ENCODE measurements around the gene TREH.
"Not testable (repeated sequence)": the region's sequence is repeated elsewhere in the genome, so short reads cannot be mapped to it uniquely, and the experiment has no call there.

DNA sequence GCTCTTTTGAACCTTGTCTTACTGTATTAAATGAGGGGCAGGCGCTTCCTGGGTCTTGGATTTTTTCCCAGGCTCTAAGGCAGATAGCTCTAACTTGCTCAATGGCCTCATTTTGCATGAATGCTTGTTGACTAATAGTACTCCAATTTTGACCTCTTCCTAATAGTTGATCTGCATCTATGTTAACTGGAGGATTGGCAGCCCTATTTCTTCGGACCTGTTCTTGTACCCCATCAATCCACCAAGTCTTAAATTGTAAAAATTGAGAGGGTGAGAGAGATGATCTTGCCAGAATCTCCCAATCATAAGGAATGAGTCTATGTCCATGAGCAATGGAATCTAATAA, 48.2 kb upstream of the TREH start:
- TF ChIP-seq POLR2AphosphoS5 (IDR thresholded peaks at IDR 0.05); EP300 (conservative IDR thresholded peaks at IDR 0.05; ENCODE audit: poor library complexity, severe bottlenecking); EZH2 (IDR thresholded peaks at IDR 0.05; ENCODE audit: borderline replicate concordance, insufficient read depth, low read length, poor library complexity, severe bottlenecking); RAD21 (conservative IDR thresholded peaks at IDR 0.05); TAF1 (IDR thresholded peaks at IDR 0.05; ENCODE audit: low read depth): not testable (repeated sequence)
- TF ChIP-seq, protein P1, sequence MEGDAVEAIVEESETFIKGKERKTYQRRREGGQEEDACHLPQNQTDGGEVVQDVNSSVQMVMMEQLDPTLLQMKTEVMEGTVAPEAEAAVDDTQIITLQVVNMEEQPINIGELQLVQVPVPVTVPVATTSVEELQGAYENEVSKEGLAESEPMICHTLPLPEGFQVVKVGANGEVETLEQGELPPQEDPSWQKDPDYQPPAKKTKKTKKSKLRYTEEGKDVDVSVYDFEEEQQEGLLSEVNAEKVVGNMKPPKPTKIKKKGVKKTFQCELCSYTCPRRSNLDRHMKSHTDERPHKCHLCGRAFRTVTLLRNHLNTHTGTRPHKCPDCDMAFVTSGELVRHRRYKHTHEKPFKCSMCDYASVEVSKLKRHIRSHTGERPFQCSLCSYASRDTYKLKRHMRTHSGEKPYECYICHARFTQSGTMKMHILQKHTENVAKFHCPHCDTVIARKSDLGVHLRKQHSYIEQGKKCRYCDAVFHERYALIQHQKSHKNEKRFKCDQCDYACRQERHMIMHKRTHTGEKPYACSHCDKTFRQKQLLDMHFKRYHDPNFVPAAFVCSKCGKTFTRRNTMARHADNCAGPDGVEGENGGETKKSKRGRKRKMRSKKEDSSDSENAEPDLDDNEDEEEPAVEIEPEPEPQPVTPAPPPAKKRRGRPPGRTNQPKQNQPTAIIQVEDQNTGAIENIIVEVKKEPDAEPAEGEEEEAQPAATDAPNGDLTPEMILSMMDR (IDR thresholded peaks at IDR 0.05; ENCODE audit: poor library complexity, severe bottlenecking) = not testable (repeated sequence)
- TF ChIP-seq, protein P2, sequence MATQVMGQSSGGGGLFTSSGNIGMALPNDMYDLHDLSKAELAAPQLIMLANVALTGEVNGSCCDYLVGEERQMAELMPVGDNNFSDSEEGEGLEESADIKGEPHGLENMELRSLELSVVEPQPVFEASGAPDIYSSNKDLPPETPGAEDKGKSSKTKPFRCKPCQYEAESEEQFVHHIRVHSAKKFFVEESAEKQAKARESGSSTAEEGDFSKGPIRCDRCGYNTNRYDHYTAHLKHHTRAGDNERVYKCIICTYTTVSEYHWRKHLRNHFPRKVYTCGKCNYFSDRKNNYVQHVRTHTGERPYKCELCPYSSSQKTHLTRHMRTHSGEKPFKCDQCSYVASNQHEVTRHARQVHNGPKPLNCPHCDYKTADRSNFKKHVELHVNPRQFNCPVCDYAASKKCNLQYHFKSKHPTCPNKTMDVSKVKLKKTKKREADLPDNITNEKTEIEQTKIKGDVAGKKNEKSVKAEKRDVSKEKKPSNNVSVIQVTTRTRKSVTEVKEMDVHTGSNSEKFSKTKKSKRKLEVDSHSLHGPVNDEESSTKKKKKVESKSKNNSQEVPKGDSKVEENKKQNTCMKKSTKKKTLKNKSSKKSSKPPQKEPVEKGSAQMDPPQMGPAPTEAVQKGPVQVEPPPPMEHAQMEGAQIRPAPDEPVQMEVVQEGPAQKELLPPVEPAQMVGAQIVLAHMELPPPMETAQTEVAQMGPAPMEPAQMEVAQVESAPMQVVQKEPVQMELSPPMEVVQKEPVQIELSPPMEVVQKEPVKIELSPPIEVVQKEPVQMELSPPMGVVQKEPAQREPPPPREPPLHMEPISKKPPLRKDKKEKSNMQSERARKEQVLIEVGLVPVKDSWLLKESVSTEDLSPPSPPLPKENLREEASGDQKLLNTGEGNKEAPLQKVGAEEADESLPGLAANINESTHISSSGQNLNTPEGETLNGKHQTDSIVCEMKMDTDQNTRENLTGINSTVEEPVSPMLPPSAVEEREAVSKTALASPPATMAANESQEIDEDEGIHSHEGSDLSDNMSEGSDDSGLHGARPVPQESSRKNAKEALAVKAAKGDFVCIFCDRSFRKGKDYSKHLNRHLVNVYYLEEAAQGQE (IDR thresholded peaks at IDR 0.05; ENCODE audit: borderline replicate concordance) = not testable (repeated sequence)
